Stomach (tissue), 9 donors: ENCODE measurements around the gene SRP14. TPM values are rescaled to one million over a fixed set of nuclear protein-coding genes. Genes with fewer than 3 reads are reported as not detected.
"Not testable (repeated sequence)": the region's sequence is repeated elsewhere in the genome, so short reads cannot be mapped to it uniquely, and the experiment has no call there.

Source experiments
- DNase-seq, 2 donors: peaks; one replicate each; pipeline versions ENCODE4 v3.0.0 to v3.0.0-alpha.2; 2013 to 2019
- H3K27ac ChIP-seq, 5 donors: fragments of 200-600 bp in 4 of 5; sonication (generic) in 4 of 5; one replicate each; pipeline ENCODE4 v1.5.1; 2013 to 2019; ENCODE audit warnings: mild to moderate bottlenecking in 1 of 5, moderate library complexity in 1 of 5
- H3K27me3 ChIP-seq, 3 donors: fragments of 200-600 bp; sonication (generic); one replicate each; pipeline ENCODE4 v1.5.1; 2017 to 2019; ENCODE audit warnings: mixed run types in 1 of 3
- H3K36me3 ChIP-seq, 4 donors: fragments of 200-600 bp; sonication (generic); 1 replicate in 3 of 4; 2 replicates in 1 of 4; pipeline ENCODE4 v1.5.1; 2016 to 2019
- H3K4me1 ChIP-seq, 4 donors: fragments of 200-600 bp; sonication (generic); one replicate each; pipeline ENCODE4 v1.5.1; 2016 to 2019
- H3K4me3 ChIP-seq, 4 donors: fragments of 200-600 bp; sonication (generic) in 3 of 4; one replicate each; pipeline ENCODE4 v1.5.1; 2016 to 2019; ENCODE audit warnings: mild to moderate bottlenecking in 1 of 4
- H3K9me3 ChIP-seq, 4 donors: fragments of 200-600 bp; sonication (generic); one replicate each; pipeline ENCODE4 v1.5.1; 2016 to 2019
- CTCF ChIP-seq, 7 experiments: fragments of 450-650 bp in 4 of 7; fragments of 200-600 bp in 3 of 7; sonication (generic) in 3 of 7; IDR thresholded peaks; one replicate each; pipeline ENCODE4 v1.5.1; 2016 to 2019; ENCODE audit warnings: antibody characterized with exemption in 7 of 7, control low read depth in 2 of 7, mild to moderate bottlenecking in 1 of 7
- EP300 ChIP-seq: sonication (generic); formaldehyde crosslinking; IDR thresholded peaks from one replicate; pipeline ENCODE4 v1.6.1; 2017; ENCODE audit warnings: antibody characterized with exemption
- POLR2A ChIP-seq, 4 donors: fragments of 450-650 bp; IDR thresholded peaks; one replicate each; pipeline ENCODE4 v1.6.1; 2016; ENCODE audit warnings: antibody characterized with exemption in 4 of 4, control low read depth in 2 of 4, mild to moderate bottlenecking in 1 of 4, moderate library complexity in 1 of 4
- POLR2AphosphoS5 ChIP-seq, 3 donors: sonication (generic); formaldehyde crosslinking; IDR thresholded peaks; one replicate each; pipeline ENCODE4 v1.6.1; 2016; ENCODE audit warnings: antibody characterized with exemption in 3 of 3
- WGBS, 5 donors: extraction: QIAGEN DNeasy Blood & Tissue Kit in 3 of 5; methylation state at CpG; one replicate each; pipeline versions ENCODE4 v1.1.5 to v1.1.7; 2013 to 2018; 5-methylcytosine and 5-hydroxymethylcytosine counted together
- intact Hi-C: fragments of 100-400 bp; cut with DNase I; formaldehyde crosslinking; loops from one replicate; pipeline ENCODE4 v1.15.1; 2023; ENCODE audit warnings: low total_unique reads
- polyA plus RNA-seq, 3 donors: library from polyadenylated mRNA; stranded (reverse); fragments of 200-250 nt; gene quantifications; one replicate each; pipeline ENCODE4 v1.2.3, GENCODE V29; 2013
- total RNA-seq, 5 donors: library from RNA; depleted of rRNA; stranded (reverse); fragments of >200 nt; gene quantifications; one replicate each; pipeline versions ENCODE4 v1.1.0 to v1.2.3, GENCODE V29; 2014 to 2016
- donor health status: healthy with polysubstance abuse.
- donor health status: Bipolar disorder and iron deficiency.
- donor health status: healthy.

SRP14 gene
- total and polyA plus RNA-seq, 8 donors = 72.4 to 411 (median 284) TPM

GRCh38 chr15:40028193-40028592 lies 10.8 kb downstream of the SRP14 start:
- TF ChIP-seq POLR2AphosphoS5 (IDR thresholded peaks at IDR 0.05) = no peak
- TF ChIP-seq POLR2A (IDR thresholded peaks at IDR 0.05) = no peak
- TF ChIP-seq CTCF (IDR thresholded peaks at IDR 0.05) = no peak
- no peak for TF ChIP-seq EP300
- no peak for DNase-seq
- no peak overlapping the region for H3K4me3 ChIP-seq
- H3K27me3 ChIP-seq = no peaks in the 10 kb centered on the region
- peaks cover 0 to under 1% (median 0%) of the 10 kb centered on the region in 4 donors for H3K4me1 ChIP-seq
- no peaks in the 10 kb centered on the region for H3K9me3 ChIP-seq
- intact Hi-C loops = no loop called here
- peaks cover 14 to 99% (median 99%) of the 10 kb centered on the region in 4 donors for H3K36me3 ChIP-seq
- 76 to 84% (median 83%) methylated on average over 3 of the region's 3 CpGs for WGBS, 5 donors
- H3K27ac ChIP-seq = peak overlapping the region in 4 of 5 donors; percentile 10 to 59 (median 12)

GRCh38 chr15:40016224-40016865 lies 22.6 kb downstream of the SRP14 start:
- Histone ChIP-seq H3K9me3 (peaks cover 6 to 14% (median 9%) of the 10 kb centered on the region in 4 donors), H3K4me1 (no peaks in the 10 kb centered on the region), H3K27ac (no peak overlapping the region), H3K4me3 (no peak overlapping the region), H3K27me3 (no peaks in the 10 kb centered on the region), H3K36me3 (peaks cover 49 to 100% (median 97%) of the 10 kb centered on the region in 4 donors)
- TF ChIP-seq POLR2A (IDR thresholded peaks at IDR 0.05) = no peak
- 80 to 90% (median 87%) methylated on average over 4 of the region's 4 CpGs for WGBS, 5 donors
- DNase-seq = peak in 1 of 2 donors; percentile 11
- intact Hi-C loops = no loop called here

GRCh38 chr15:40014390-40014789 lies 24.6 kb downstream of the SRP14 start:
- Histone ChIP-seq H3K9me3 (peaks cover 6 to 14% (median 9%) of the 10 kb centered on the region in 4 donors), H3K4me1 (no peaks in the 10 kb centered on the region)

GRCh38 chr15:40013372-40013771 lies 25.6 kb downstream of the SRP14 start:
- intact Hi-C loops, H3K27me3 ChIP-seq, H3K4me3 ChIP-seq, H3K4me1 ChIP-seq, H3K27ac ChIP-seq, DNase-seq: not testable (repeated sequence)
- Histone ChIP-seq H3K36me3 (peaks cover 35 to 100% (median 97%) of the 10 kb centered on the region in 4 donors), H3K9me3 (peaks cover 6 to 14% (median 9%) of the 10 kb centered on the region in 4 donors)
- WGBS, 5 donors = 88 to 100% (median 97%) methylated on average over 6 of the region's 6 CpGs

More at GRCh38 chr15:40014390-40014789, 24.6 kb downstream of the SRP14 start:
- no peak for TF ChIP-seq CTCF (IDR thresholded peaks at IDR 0.05)
- no peak for TF ChIP-seq POLR2AphosphoS5 (IDR thresholded peaks at IDR 0.05)
- TF ChIP-seq EP300 = no peak
- no peak for TF ChIP-seq POLR2A (IDR thresholded peaks at IDR 0.05)
- no peaks in the 10 kb centered on the region for H3K27me3 ChIP-seq
- H3K36me3 ChIP-seq = peaks cover 35 to 100% (median 97%) of the 10 kb centered on the region in 4 donors
- no peak overlapping the region for H3K4me3 ChIP-seq
- 96 to 100% (median 98%) methylated on average over 3 of the region's 3 CpGs for WGBS, 5 donors
- intact Hi-C loops = no loop called here
- H3K27ac ChIP-seq = no peak overlapping the region
- DNase-seq = no peak

GRCh38 chr15:40011303-40011702 lies 27.7 kb downstream of the SRP14 start:
- WGBS, 5 donors = 89 to 98% (median 96%) methylated on average over 4 of the region's 4 CpGs
- no peak overlapping the region for H3K27ac ChIP-seq
- intact Hi-C loops = no loop called here
- H3K9me3 ChIP-seq = peaks cover 6 to 14% (median 9%) of the 10 kb centered on the region in 4 donors
- H3K27me3 ChIP-seq = no peaks in the 10 kb centered on the region
- DNase-seq = no peak
- peaks cover 41 to 100% (median 97%) of the 10 kb centered on the region in 4 donors for H3K36me3 ChIP-seq
- TF ChIP-seq CTCF (IDR thresholded peaks at IDR 0.05) (no peak), POLR2A (IDR thresholded peaks at IDR 0.05) (no peak), POLR2AphosphoS5 (IDR thresholded peaks at IDR 0.05) (no peak), EP300 (no peak)
- H3K4me3 ChIP-seq = no peak overlapping the region
- no peaks in the 10 kb centered on the region for H3K4me1 ChIP-seq
